ENCODE results near the gene TTC23.
A peak's percentile ranks its signal among the peaks of the same experiment; 100 is the strongest.

The TTC23 gene, protein sequence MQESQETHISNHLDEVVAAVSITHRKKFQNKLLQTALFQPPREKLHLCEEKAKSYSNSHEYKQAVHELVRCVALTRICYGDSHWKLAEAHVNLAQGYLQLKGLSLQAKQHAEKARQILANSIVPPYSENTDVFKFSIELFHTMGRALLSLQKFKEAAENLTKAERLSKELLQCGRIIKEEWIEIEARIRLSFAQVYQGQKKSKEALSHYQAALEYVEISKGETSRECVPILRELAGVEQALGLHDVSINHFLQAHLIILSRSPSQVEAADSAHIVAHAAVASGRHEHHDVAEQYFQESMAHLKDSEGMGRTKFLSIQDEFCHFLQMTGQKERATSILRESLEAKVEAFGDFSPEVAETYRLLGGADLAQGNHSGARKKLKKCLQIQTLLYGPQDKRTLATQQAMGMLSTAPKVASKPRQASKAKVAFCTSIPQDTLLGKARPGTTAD

DNA sequence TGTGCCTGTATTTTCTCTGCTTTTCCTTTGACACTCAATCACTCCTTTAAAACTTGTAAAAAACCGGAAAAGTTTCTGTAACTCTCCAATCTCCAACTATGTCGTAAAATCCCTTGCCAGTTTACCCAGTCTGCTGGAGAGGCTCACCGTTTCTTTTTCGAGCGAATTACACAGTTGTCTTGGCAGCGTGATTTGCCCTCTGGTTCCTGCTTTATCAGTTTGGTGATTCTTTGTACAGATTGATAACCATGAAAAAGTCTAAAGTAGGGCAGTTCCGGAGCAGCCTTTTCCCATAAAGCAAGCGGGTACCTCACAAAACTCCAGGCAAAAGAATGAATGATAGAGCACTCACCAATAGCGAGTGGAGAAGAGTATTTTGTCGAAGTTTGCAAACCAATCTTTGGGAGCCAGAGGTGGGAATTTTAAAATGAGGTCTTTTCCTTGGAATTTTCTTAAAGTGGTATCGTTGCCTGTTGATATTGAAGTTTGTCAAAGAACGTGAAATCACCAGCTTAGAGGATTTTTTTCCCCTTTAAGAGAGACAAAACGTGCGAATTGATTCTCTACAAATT lies at the start of gene TTC23:
Gene TTC23 (minus strand): TSS at position 312 of the 572 bp plus-strand sequence. CDS start 20,869 bp downstream, outside the sequence.
- no peak for DNase-seq

DNA sequence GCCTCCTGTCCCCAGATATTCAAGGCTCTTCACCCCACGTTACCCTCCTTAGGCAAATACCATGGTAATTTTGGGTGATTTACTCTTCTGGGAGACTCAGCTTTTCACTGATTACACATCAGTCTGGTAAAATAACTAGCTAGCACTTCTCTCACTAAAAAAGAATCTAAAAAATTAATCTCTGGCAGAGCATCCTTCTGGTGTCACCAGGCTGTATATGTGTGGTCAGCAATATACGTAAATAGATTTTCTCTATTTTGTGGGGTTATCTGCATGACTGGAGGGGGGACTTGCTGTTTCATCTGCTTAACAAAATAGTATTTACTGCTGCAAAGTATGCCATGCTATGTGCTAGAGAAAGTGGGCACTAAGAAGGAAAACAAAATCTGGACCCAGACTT lies 47.0 kb upstream of the TTC23 start:
- DNase-seq = no peak

DNA sequence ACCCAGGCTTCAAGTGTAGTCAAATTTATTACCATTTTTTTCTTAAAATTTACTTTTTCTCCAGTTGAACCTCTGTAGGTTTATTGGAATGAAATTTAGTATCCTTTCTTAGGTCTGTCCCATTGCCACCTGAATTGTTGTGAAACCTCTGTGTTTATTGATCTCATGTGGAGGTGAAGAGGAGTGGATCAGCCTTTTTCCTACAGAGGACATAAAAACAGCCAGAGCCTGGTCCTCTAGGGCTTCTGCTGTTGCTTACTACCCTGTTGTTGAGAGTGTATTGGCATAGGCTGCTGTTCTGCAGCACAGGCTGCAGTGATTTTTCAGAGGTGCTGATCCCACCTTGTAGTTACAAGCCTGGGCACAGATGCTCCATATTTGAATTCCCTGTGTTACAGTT lies 46.5 kb upstream of the TTC23 start:
- no peak for DNase-seq

DNA sequence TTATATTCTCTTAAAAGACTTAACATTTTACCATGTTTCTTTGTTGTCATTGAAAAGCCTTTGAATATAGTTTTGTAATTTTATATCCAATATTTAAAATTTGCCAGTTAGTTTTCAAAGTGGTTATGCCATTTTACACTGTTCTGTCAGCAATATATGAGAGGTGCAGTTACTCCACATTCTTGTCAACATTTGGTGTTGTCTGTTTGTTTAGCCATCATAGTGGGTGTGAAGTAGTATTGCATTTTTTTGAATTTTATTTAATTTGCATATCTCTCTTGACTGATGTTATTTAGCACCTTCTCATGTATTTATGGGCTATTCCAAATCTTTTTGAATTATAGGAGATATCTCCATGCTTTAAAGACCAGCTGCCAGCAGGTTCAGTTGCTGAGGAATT lies 42.3 kb upstream of the TTC23 start:
- no peak for DNase-seq

DNA sequence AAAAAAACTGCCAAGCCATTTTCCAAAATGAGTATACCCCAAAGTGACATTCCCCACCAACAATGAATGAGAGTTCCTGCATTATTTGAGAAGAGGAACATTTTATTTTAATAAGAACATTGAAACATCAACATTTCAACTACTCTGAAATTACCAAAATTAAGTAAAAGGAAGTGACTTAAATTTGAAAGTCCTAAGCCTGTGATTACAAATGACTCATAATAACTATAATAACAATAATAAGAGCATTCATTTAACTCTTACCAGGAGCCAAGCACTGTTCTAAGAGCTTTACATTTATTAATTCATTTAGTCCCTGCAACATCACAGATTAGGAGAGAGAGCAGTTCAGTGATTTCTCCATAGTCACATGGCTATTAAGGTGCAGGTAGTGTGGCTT lies 34.3 kb upstream of the TTC23 start:
- DNase-seq = no peak

DNA sequence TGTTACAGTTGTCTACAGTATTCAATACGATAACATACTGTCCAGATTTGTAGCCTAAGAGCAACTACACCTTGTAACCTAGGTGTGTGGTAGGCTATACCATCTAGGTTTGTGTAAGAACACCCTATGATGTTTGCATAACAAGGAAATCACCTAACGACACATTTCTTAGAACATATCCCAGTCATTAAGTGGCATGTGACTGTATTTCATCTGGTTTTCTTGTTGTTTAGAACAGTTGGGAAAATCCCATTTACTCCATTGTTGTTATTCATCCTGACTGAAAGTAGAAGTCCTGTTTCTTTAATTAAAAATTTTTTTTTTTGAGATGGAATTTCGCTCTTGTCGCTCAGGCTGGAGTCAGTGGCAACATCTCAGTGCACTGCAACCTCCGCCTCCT lies 33.2 kb upstream of the TTC23 start:
- DNase-seq = no peak

DNA sequence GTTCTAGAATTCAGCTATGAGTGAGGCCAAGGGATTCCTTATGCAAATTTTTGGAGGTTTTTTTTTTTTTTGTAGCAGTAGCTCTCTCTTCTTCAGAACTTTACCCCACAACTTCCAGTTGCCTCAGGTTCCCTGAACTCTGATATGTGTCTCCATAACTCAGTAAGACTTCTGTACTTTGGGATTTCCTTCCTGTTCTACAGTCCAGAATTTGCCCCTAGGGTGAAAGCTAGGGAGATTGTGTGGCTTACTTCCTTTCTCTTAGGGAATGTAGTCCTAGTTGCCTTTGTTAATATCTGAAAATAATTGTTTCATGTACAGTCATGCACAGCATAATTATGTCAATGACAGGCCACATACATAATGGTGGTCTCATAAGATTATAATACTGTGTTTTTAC lies 32.7 kb upstream of the TTC23 start:
- DNase-seq = no peak

DNA sequence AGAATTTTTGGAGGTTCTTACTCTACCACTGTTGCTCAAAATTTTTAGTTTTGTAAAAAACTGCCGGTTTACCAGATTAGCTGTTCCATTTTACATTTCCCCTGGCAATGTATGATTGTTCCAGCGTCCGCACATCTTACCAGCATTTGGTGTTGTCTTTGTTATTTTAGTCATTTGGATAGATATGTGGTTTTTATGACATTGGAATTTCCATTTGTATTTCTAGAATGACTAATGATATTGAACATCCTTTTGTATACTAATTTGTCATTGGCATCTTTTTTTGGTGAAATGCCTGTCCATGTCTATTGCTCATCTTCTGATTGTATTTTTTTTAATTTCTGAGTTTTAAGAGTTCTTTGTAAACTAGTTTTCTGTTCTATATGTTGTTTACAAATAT lies 30.4 kb upstream of the TTC23 start:
- no peak for DNase-seq

DNA sequence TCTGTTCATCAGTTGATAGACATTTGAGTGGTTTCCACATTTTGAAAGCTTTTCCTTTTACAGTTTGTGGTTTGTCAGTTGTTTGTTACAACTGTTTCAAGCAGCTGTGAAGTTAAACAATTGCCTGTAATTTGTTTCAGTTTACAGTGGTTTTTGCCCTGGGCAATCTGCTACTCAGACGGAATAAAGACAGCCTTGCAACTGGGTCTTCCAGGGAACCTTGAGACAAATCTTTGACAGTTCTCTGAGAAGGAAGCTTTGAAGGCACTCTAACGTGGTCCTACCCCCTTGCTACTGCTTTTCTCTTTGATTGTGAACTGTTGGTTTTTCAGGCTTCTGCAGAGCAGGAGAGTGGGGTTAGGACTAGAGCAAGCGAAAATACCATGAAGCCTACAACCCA lies 29.9 kb upstream of the TTC23 start:
- no peak for DNase-seq

DNA sequence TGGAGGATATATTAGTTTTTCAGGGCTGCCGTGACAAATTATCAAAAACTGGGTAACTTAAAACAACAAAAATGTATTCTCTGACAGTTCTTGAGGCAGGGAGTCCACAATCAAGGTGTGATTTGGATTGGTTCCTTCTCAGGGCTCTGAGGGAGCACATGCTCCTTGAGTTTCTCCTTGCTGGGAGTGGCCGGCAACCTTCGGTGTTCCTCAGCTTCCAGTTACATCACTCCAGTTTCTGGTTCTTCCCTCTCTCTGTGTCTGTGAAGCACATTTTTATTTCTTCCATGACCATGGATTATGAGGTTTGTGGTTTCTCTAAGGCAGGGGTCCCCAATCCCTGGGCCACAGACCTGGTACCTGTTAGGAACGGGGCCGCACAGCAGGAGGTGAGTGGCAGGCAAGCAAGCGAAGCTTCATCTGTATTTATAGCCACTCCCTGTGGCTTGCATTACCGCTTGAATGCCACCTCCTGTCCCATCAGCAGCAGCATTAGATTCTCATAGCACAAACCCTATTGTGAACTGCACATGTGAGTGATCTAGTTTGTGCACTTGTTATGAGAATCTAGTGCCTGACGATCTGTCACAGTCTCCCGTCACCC lies 26.2 kb upstream of the TTC23 start:
- DNase-seq = no peak

DNA sequence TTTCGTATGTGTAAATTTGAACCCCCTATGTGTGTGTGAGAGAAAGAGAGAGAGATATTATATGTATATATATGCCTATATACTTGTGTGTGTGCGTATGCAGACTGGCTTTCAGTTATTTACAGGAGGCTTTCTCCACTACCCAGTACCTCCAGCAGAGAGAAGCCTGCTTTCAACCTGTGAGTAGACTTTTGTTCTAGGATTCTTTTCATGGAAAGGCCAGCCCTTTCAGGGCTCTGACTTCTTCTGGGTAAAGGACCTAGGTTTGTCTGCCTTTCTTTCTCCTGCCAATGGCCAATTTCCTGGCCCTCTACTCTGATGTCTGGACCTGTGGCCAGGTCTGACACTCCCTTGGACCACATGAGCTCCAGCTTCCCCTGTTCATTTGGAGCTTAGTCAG lies 25.7 kb upstream of the TTC23 start:
- no peak for DNase-seq

DNA sequence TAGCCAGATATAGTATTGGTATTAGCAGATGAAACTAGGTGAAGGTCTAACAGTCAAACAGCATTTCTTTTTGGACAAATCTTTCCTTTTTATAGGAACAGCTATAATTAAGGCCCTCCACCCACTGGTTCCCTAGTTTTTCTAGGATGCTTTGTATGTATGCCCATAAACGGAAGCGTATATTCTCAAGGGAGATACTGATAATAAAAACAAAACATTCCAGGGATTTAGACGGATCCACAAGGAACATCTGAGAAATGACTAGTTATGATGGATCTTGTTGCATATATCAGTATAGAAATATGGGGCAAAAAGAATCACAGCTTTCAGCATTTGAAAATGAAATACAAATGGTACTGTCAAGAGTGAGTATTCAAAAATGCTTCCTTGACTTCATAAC lies 24.4 kb upstream of the TTC23 start:
- DNase-seq = no peak

DNA sequence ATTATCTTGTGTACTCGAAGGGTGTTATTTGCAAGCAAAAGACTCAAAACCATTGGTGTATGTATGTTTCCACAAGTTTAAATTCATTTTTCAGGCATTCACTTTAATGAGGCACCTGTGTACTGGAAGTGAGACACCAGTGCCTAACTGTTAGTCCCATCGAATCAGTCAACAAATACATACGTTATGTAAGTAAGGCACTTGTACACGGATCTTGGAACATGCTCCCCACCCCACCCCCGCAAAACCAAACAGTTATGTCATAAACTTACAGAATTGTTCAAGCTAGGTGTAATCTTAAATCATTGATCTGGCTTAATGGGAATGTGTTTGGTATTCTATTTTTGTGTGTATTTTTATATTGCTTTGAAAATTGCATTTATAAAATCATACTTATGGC lies 19.1 kb upstream of the TTC23 start:
- no peak for DNase-seq

DNA sequence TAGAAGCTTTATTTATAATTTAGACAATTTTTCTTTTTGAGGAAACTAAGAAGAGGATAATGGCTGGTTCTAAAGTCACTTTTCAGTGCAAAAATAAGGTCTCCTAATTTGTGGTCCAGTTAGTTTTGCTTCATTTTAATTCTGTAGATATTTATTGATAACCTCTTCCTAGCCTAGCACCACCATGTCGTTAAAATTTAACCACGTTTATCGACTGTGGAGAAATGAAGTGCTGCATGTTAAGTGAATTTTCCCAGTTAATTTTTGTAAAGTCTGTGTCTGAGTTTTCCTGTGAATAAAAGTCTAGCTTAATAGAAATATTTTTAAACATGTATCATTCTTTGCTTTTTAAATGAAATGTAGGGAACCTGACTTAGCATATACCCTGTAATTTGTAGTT lies 18.6 kb upstream of the TTC23 start:
- DNase-seq = no peak

DNA sequence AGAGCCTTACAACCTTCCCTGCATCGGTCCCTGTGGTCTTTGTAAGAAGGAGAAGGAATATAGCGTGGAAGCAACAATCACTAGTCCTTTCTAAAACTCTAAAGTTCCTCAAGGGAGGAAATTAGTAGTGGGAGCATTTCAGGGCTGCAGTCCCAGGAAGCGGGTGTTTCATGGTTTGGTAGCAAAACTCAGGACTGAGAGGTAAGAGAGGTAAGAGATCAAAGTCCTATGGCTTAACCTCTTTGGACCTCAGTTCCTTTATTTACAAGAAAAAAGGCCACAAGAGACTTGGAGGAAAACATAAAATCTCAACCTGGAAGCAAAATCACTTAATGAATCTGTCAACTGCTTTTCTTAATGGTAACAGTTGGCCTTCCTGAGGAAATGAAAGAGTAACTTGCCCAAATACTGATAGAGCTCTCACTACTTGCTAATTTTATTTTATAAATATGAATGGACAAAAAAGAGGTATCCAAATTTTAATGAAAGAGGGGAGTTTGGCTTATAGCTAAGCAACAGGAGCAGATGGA lies 16.2 kb upstream of the TTC23 start:
- no peak for DNase-seq

DNA sequence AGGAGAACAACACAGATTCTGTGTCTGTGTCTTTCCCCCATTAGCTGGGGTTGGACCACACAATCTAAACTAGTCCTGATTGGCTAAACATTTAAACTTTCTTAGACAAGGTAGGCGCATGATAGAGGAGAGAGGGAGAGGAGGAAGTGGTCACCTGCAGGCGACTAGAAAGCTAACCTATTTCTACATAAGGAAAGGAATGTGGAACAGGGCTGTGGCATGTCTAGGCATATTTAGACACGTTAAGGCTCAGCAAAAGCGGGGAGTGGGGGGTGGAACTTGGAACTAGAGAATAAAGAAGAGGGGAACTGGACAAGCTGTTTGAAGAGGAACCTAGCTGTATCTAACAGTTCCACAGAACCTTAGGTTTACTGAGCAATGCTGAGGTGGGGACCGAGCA lies 14.7 kb upstream of the TTC23 start:
- no peak for DNase-seq

DNA sequence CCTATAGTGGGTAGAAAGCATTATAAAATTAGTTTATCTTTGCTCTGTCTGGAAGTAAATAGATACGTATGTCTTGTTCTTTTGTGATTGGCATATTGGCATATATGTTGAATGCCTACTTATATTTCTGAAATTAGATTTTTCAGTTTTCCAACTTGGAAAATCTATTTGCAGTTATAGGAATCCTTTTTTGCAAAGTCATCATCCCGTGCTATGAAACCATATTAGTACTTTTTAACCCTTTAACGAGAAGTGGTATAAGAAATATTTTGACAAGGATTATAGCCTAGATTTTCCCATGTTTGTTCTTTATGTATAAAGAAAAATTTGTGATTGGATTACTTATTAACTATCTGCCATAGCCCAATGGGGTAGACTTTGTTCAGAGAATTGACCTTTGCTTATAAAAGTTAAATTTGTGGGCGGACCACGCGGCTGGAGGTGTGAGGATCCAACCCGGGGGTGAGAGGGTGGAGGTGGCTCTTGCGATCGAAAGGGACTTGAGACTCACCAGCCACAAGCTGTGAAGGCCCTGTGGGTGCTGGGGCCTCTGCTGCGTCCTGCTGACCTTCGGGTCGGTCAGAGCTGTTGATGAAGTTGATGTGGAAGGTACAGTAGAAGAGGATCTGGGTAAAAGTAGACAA lies 7.8 kb upstream of the TTC23 start:
- no peak for DNase-seq

DNA sequence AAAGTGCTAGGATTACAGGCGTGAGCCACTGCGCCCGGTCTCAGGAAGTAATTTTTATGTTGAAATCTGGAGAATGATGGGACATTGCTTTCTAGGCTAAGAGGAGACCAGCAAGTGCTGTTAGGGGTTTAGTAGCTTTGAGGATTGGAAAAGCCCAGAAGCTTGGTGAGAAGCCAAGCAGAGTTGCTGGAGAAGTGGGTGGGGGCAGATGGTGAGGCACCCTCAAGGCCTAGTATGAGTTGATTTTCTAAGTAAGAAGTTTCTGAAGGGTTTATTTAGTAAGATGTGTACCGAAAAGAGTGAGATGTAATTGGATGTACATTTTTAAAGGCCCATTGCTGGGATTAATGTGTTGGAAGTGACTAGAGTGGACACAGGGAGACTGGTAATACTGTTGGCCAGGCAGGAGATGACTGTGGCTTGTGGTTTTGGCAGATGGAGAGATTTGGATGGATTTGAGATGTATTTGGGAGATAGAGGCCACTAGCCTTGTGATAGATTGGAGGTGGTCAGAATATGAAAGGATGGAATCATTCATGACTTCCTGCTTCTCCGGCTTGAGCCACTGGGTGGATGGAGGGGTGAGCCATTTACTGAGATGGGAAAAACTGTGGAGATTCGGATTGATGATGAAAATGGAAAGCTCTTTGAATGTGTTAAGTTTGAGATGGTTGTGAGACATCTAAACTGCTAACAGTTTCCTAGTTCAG lies 4.2 kb upstream of the TTC23 start:
- no peak for DNase-seq

DNA sequence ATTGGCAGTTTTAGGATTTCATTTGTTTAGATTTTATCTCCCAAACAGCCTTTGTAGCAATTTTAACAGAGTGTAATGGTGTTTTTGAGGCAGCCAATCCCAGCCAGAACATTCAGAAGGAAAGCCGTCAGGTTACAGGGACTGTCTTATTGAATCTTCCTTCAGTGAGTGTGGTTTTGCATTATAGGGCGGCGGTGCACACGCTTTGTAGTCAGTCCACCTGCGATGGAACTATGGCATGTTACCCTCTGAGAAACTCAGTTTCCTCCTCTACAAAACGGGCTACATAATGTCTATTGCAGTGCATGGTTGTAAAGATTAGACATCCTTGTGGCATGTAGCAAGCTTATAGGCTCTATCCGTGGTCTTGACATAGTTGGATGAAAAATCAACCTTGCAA lies 2.9 kb upstream of the TTC23 start:
- no peak for DNase-seq

DNA sequence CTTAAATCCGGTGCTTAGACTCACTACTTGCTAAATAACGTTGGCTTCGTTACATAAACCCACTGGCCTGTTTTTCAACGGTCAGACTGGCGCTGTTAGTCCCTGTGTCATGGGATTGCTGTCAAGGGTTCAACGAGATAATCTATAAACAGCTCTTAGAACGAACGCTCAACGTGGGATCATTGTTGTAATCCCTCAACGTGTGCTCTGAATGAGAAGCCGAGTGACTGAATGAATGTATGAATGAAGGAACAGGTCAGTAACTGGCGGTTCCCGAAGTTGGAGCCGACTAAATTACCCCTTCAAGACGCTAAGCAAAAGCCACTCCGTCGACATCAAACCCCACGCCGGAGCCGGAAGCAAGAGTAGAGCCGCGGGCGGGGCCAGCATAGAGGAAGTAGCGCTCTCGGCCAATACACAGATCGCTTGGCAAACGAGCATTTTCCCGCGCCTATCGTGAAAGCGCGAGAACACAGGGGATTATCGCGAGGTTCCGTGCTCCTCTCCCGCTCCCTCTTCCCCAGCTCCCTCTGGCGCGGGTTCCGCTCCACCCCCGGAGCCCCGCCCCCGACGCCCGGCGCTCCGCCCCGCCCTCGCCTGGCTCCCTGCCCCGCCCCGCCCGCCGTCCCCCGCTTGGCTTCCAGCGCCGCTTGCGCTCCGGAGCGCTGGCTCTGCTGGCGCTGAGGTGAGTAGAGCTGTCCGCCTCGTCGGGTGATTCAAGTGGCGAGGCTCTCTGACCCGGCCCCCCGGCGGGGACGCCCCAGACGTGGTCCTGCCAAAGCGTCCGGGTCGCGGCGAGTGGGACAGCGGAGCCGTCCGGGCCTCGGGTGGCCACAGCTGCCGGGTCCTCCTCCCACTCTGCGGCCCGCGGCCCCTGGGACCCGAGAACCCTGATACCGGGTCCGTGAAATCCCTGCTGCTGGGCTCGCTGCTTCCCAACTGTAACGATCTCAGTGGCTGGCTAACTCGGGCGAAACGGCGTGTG lies 1.8 kb upstream of the TTC23 start, which contains the start of gene LRRC28:
Gene LRRC28 (plus strand): TSS at position 625 of the 985 bp plus-strand sequence. CDS start 4,477 bp downstream, outside the sequence.
- peak; percentile 86 to 92 (median 90) for DNase-seq

DNA sequence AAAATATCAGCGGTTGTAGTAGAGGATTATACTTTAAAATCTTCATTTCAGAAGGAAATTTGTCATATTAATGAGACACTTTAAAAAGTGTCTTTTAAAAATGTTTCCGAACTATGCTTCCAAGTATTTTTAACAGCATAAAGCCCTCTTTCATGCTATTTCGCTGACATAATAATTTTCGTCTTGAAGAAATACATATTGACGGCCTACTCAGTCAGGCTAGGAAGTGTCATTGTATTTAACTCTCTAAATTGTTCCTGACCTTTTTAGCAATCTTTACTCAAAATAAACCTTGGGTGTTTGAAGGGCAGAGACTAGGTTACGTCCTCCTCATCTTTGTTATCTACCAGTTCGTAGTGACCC lies 1.1 kb upstream of the TTC23 start:
- DNase-seq = no peak

DNA sequence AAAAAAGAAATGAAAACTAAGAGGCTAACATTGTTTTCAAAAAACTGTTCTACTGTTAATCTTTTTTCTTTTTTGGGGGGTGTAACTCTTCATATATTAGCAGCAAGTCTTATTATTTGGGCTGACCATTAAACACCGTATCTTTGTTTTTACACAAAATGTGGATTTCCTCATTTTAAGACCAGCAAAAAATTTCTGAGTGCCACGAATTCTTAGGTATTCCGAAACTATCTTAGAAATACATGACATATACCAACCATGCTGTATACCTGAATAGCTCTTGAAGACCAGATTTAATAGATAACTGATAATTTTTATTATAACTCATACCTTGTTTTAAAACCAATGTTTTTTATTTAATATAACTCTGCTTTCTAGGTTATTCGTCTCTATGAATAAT lies 620 bp upstream of the TTC23 start:
- DNase-seq = no peak

Measured in stimulated activated naive CD4-positive, alpha-beta T cell (primary cell).